Lung (tissue), 12 donors: ENCODE measurements around the gene MIS18A. TPM values are rescaled to one million over a fixed set of nuclear protein-coding genes. Genes with fewer than 3 reads are reported as not detected.

Experiments
- ATAC-seq: fragments of 200-7000 bp; cut with Tn5 transposase; one replicate; pipeline ENCODE4 v1.9.1; 2020; ENCODE audit warnings: moderate number of reproducible peaks; ENCODE audit not compliant: insufficient read depth, low FRiP score
- DNase-seq, 3 donors: peaks; one replicate each; pipeline ENCODE4 v3.0.0-alpha.2; 2013 to 2017
- H3K27ac ChIP-seq, 2 donors: one replicate each; pipeline ENCODE4 v1.5.1; 2013; ENCODE audit warnings: mild to moderate bottlenecking in 2 of 2, moderate library complexity in 2 of 2, control low read depth in 1 of 2, inconsistent platforms in 1 of 2, low read depth in 1 of 2, low read length in 1 of 2
- H3K27me3 ChIP-seq, 3 donors: one replicate each; pipeline ENCODE4 v1.5.1; 2013; ENCODE audit warnings: low read length in 2 of 3; ENCODE audit not compliant: control insufficient read depth in 3 of 3, insufficient read depth in 3 of 3
- H3K36me3 ChIP-seq, 4 donors: one replicate each; pipeline ENCODE4 v1.5.1; 2013; ENCODE audit warnings: low read length in 4 of 4, mild to moderate bottlenecking in 1 of 4, moderate library complexity in 1 of 4; ENCODE audit not compliant: control insufficient read depth in 4 of 4, insufficient read depth in 4 of 4
- H3K4me1 ChIP-seq, 5 donors: one replicate each; pipeline ENCODE4 v1.5.1; 2013; ENCODE audit warnings: low read length in 5 of 5, mild to moderate bottlenecking in 2 of 5, moderate library complexity in 1 of 5; ENCODE audit not compliant: control insufficient read depth in 5 of 5, insufficient read depth in 5 of 5
- H3K4me3 ChIP-seq: one replicate; pipeline ENCODE4 v1.5.1; 2013; ENCODE audit warnings: mild to moderate bottlenecking, control low read depth, moderate library complexity
- H3K9ac ChIP-seq, 2 donors: one replicate each; pipeline ENCODE4 v1.5.1; 2013; ENCODE audit warnings: low read length in 2 of 2, control low read depth in 1 of 2; ENCODE audit not compliant: insufficient read depth in 1 of 2
- H3K9me3 ChIP-seq, 4 donors: one replicate each; pipeline ENCODE4 v1.5.1; 2013; ENCODE audit warnings: low read length in 3 of 4, mild to moderate bottlenecking in 1 of 4, moderate library complexity in 1 of 4; ENCODE audit not compliant: control insufficient read depth in 4 of 4, insufficient read depth in 3 of 4
- CTCF ChIP-seq: IDR thresholded peaks from 2 replicates; pipeline ENCODE4 v1.5.1; 2012; ENCODE audit warnings: mild to moderate bottlenecking; ENCODE audit errors: control extremely low read depth, extremely low read depth
- WGBS, 2 donors: extraction: QIAGEN DNeasy Blood & Tissue Kit; methylation state at CpG; one replicate each; pipeline ENCODE4 v1.1.7; 2013; 5-methylcytosine and 5-hydroxymethylcytosine counted together
- polyA plus RNA-seq, 2 donors: library from polyadenylated mRNA; stranded (reverse); fragments of 200-250 nt; gene quantifications; one replicate each; pipeline ENCODE4 v1.2.1, GENCODE V29; 2013
- total RNA-seq, 2 donors: library from RNA; depleted of rRNA in 1 of 2; stranded (reverse); fragments of >200 nt in 1 of 2; gene quantifications; one replicate each; pipeline ENCODE4 v1.2.1, GENCODE V29; 2014 to 2021
- donor health status: control.
- donor health status: control.
- donor health status: Bipolar disorder and iron deficiency.
- donor health status: healthy.
- donor health status: DM: yes; HTN: yes; CAD: no.

MIS18A gene
- total and polyA plus RNA-seq, 4 donors = 5.0 to 8.5 (median 6.1) TPM

GRCh38 chr21:32322676-32323075 is 43.8 kb upstream of the MIS18A start:
- Histone ChIP-seq H3K27ac (no peak overlapping the region), H3K27me3 (no peaks in the 10 kb centered on the region), H3K4me3 (no peak overlapping the region), H3K9me3 (no peaks in the 10 kb centered on the region), H3K4me1 (no peaks in the 10 kb centered on the region), H3K9ac (no peak overlapping the region), H3K36me3 (peaks cover 33 to 60% (median 51%) of the 10 kb centered on the region in 4 donors)
- 97 to 98% methylated on average over 10 of the region's 10 CpGs for WGBS, 2 donors
- ATAC-seq (no peak), DNase-seq (no peak)
- TF ChIP-seq CTCF = no peak

- Histone ChIP-seq H3K27me3 (no peaks in the 10 kb centered on the region), H3K36me3 (peaks cover 33 to 63% (median 54%) of the 10 kb centered on the region in 4 donors), H3K4me3 (no peak overlapping the region), H3K9ac (no peak overlapping the region), H3K4me1 (no peaks in the 10 kb centered on the region), H3K9me3 (no peaks in the 10 kb centered on the region), H3K27ac (no peak overlapping the region)
- no peak for TF ChIP-seq CTCF
- no peak for ATAC-seq
- WGBS, 2 donors = 96 to 97% methylated on average over 12 of the region's 12 CpGs
- no peak for DNase-seq
Observed at GRCh38 chr21:32322103-32322502, 43.3 kb upstream of the MIS18A start.

- Histone ChIP-seq H3K9ac (no peak overlapping the region), H3K27me3 (no peaks in the 10 kb centered on the region), H3K27ac (no peak overlapping the region), H3K36me3 (peaks cover 34 to 66% (median 56%) of the 10 kb centered on the region in 4 donors), H3K4me1 (no peaks in the 10 kb centered on the region), H3K4me3 (no peak overlapping the region), H3K9me3 (no peaks in the 10 kb centered on the region)
- DNase-seq (no peak), ATAC-seq (no peak)
- WGBS, 2 donors = 97% methylated on average over 13 of the region's 13 CpGs
- no peak for TF ChIP-seq CTCF
Observed at GRCh38 chr21:32321480-32321879, 42.6 kb upstream of the MIS18A start.

- TF ChIP-seq CTCF = no peak
- 95 to 97% methylated on average over 13 of the region's 13 CpGs for WGBS, 2 donors
- Histone ChIP-seq H3K4me1 (no peaks in the 10 kb centered on the region), H3K9ac (no peak overlapping the region), H3K27me3 (no peaks in the 10 kb centered on the region), H3K9me3 (no peaks in the 10 kb centered on the region), H3K36me3 (peaks cover 40 to 73% (median 59%) of the 10 kb centered on the region in 4 donors), H3K4me3 (no peak overlapping the region), H3K27ac (no peak overlapping the region)
- no peak for ATAC-seq
- no peak for DNase-seq
Observed at GRCh38 chr21:32320726-32321125, 41.9 kb upstream of the MIS18A start.
